WTC11 (cell line): ENCODE data around the gene FGD5. TPM values are rescaled to one million over a fixed set of nuclear protein-coding genes. Genes with fewer than 3 reads are reported as not detected.

Experiments used
- ATAC-seq: fragments of 200-7000 bp; cut with Tn5 transposase; 2 replicates; pipeline ENCODE4 v1.10.0; 2021; ENCODE audit warnings: mild to moderate bottlenecking, moderate library complexity
- CTCF ChIA-PET: fragments of 300-600 bp; sonication (Branson Sonifier 250); formaldehyde crosslinking; loops from one replicate; lab custom pipeline; 2021; ENCODE audit warnings: antibody characterized with exemption; lab: Charles Lee
- POLR2A ChIA-PET: fragments of 350-600 bp; sonication (Branson Sonifier 250); formaldehyde crosslinking; loops from one replicate; lab custom pipeline; 2021; ENCODE audit warnings: antibody characterized with exemption; lab: Charles Lee
- DNase-seq: peaks from one replicate; pipeline ENCODE4 v3.0.0; 2021; ENCODE audit warnings: low spot score
- H3K27ac Mint-ChIP-seq: 2 replicates; pipeline ENCODE4 v1.8.0; 2021; ENCODE audit warnings: mixed read lengths
- H3K27me3 Mint-ChIP-seq: 2 replicates; pipeline ENCODE4 v1.8.0; 2021; ENCODE audit warnings: low read depth, mild to moderate bottlenecking, moderate library complexity, mixed read lengths
- H3K36me3 Mint-ChIP-seq: 2 replicates; pipeline ENCODE4 v1.8.0; 2021; ENCODE audit warnings: mixed read lengths
- H3K4me1 Mint-ChIP-seq: 2 replicates; pipeline ENCODE4 v1.8.0; 2022; ENCODE audit warnings: mixed read lengths
- H3K4me3 Mint-ChIP-seq: 2 replicates; pipeline ENCODE4 v1.8.0; 2021; ENCODE audit warnings: mild to moderate bottlenecking, moderate library complexity, mixed read lengths
- H3K9me3 Mint-ChIP-seq: 2 replicates; pipeline ENCODE4 v1.8.0; 2021; ENCODE audit warnings: mixed read lengths
- AR ChIP-seq: fragments of 250-450 bp; sonication (Bioruptor Pico); IDR thresholded peaks from 2 replicates; pipeline ENCODE4 v1.9.0; 2021; ENCODE audit warnings: mild to moderate bottlenecking
- ATF2 ChIP-seq: sonication (generic); formaldehyde crosslinking; IDR thresholded peaks from 2 replicates; pipeline ENCODE4 v1.8.1; 2022; ENCODE audit warnings: low read depth, missing genetic modification reagents, borderline replicate concordance
- ATF3 ChIP-seq: sonication (generic); formaldehyde crosslinking; conservative IDR thresholded peaks from 2 replicates; pipeline ENCODE4 v1.8.1; 2022; ENCODE audit warnings: mild to moderate bottlenecking, missing genetic modification reagents
- ELF4 ChIP-seq: sonication (generic); formaldehyde crosslinking; IDR thresholded peaks from 2 replicates; pipeline ENCODE4 v1.8.1; 2022; ENCODE audit warnings: low read depth, mild to moderate bottlenecking, moderate library complexity, missing genetic modification reagents
- HMGA2 ChIP-seq: fragments of 250-450 bp; sonication (Bioruptor Pico); IDR thresholded peaks from 2 replicates; pipeline ENCODE4 v1.4.0; 2021; ENCODE audit warnings: mild to moderate bottlenecking, moderate library complexity
- NFATC4 ChIP-seq: fragments of 250-450 bp; sonication (Bioruptor Pico); IDR thresholded peaks from 2 replicates; pipeline ENCODE4 v1.9.0; 2021; ENCODE audit warnings: mild to moderate bottlenecking
- NFYB ChIP-seq: sonication (generic); formaldehyde crosslinking; conservative IDR thresholded peaks from 2 replicates; pipeline ENCODE4 v1.8.0; 2022; ENCODE audit warnings: low read depth, missing genetic modification reagents
- NR2C2 ChIP-seq: sonication (generic); formaldehyde crosslinking; IDR thresholded peaks from 2 replicates; pipeline ENCODE4 v1.8.0; 2022; ENCODE audit warnings: mild to moderate bottlenecking, missing genetic modification reagents
- TEAD1 ChIP-seq: sonication (generic); formaldehyde crosslinking; IDR thresholded peaks from 2 replicates; pipeline ENCODE4 v1.8.0; 2022; ENCODE audit warnings: mild to moderate bottlenecking, missing genetic modification reagents
- TEAD4 ChIP-seq: sonication (generic); formaldehyde crosslinking; IDR thresholded peaks from 2 replicates; pipeline ENCODE4 v1.8.0; 2022; ENCODE audit warnings: mild to moderate bottlenecking, missing genetic modification reagents
- USF2 ChIP-seq: sonication (generic); formaldehyde crosslinking; IDR thresholded peaks from 2 replicates; pipeline ENCODE4 v1.8.1; 2023; ENCODE audit warnings: mild to moderate bottlenecking, missing genetic modification reagents, moderate library complexity
- ZNF121 ChIP-seq: sonication (generic); formaldehyde crosslinking; IDR thresholded peaks from 2 replicates; pipeline ENCODE4 v1.8.0; 2023; ENCODE audit warnings: missing genetic modification reagents
- ZNF425 ChIP-seq: fragments of 250-450 bp; sonication (Bioruptor Pico); conservative IDR thresholded peaks from 2 replicates; pipeline ENCODE4 v1.9.0; 2021; ENCODE audit warnings: mild to moderate bottlenecking
- ZNF512 ChIP-seq: sonication (generic); formaldehyde crosslinking; IDR thresholded peaks from 2 replicates; pipeline ENCODE4 v1.8.1; 2022; ENCODE audit warnings: missing genetic modification reagents, borderline replicate concordance
- ZSCAN18 ChIP-seq: fragments of 250-450 bp; sonication (Bioruptor Pico); IDR thresholded peaks from 2 replicates; pipeline ENCODE4 v2.1.2; 2022; ENCODE audit warnings: mild to moderate bottlenecking, moderate library complexity
- total RNA-seq: library from RNA; stranded (reverse); gene quantifications from 3 replicates; pipeline ENCODE4 v1.2.3, GENCODE V29; 2021

The FGD5 gene
- total RNA-seq, 1 experiment from 2014 or later = 18.3 TPM

GRCh38 chr3:14959359-14959943, 140.7 kb downstream of the FGD5 start:
- DNase-seq = no peak
- no peak overlapping the region for H3K4me3 Mint-ChIP-seq
- no peaks in the 10 kb centered on the region for H3K27me3 Mint-ChIP-seq
- peaks cover 32% of the 10 kb centered on the region for H3K4me1 Mint-ChIP-seq
- no peak overlapping the region for H3K27ac Mint-ChIP-seq
- no peak for TF ChIP-seq ZNF512 (CRISPR knock-in tag)
- TF ChIP-seq NFATC4 (CRISPR knock-in tag) = no peak
- TF ChIP-seq ZNF121 = no peak
- no peak for TF ChIP-seq ZNF425 (CRISPR knock-in tag)
- TF ChIP-seq NR2C2 (CRISPR knock-in tag) = no peak
- TF ChIP-seq ZSCAN18 (CRISPR knock-in tag) = no peak
- no peak for TF ChIP-seq TEAD4 (CRISPR knock-in tag)
- no peak for TF ChIP-seq ATF2 (CRISPR knock-in tag)
- no peak for TF ChIP-seq NFYB (CRISPR knock-in tag)
- TF ChIP-seq ELF4 = no peak
- no peak for TF ChIP-seq TEAD1
- no peak for TF ChIP-seq ATF3
- no peak for TF ChIP-seq HMGA2
- TF ChIP-seq AR (CRISPR knock-in tag) = no peak
- TF ChIP-seq USF2 (CRISPR knock-in tag) = no peak
- no peak for ATAC-seq
- peaks cover 3% of the 10 kb centered on the region; the same call in 1 of the 2 replicates for H3K36me3 Mint-ChIP-seq
- H3K9me3 Mint-ChIP-seq = no peaks in the 10 kb centered on the region
- ChIA-PET CTCF (no interaction called here), POLR2A (no interaction called here)
